GF-D8 (cell line): ENCODE measurements around the gene LRRC42.

Experiments
- DNase-seq: peaks from one replicate; lab custom pipeline; 2025; lab: John Stamatoyannopoulos, UW

Gene LRRC42, protein sequence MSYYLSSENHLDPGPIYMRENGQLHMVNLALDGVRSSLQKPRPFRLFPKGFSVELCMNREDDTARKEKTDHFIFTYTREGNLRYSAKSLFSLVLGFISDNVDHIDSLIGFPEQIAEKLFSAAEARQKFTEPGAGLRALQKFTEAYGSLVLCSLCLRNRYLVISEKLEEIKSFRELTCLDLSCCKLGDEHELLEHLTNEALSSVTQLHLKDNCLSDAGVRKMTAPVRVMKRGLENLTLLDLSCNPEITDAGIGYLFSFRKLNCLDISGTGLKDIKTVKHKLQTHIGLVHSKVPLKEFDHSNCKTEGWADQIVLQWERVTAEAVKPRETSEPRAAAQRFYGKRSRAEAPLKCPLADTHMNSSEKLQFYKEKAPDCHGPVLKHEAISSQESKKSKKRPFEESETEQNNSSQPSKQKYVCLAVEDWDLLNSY

DNA sequence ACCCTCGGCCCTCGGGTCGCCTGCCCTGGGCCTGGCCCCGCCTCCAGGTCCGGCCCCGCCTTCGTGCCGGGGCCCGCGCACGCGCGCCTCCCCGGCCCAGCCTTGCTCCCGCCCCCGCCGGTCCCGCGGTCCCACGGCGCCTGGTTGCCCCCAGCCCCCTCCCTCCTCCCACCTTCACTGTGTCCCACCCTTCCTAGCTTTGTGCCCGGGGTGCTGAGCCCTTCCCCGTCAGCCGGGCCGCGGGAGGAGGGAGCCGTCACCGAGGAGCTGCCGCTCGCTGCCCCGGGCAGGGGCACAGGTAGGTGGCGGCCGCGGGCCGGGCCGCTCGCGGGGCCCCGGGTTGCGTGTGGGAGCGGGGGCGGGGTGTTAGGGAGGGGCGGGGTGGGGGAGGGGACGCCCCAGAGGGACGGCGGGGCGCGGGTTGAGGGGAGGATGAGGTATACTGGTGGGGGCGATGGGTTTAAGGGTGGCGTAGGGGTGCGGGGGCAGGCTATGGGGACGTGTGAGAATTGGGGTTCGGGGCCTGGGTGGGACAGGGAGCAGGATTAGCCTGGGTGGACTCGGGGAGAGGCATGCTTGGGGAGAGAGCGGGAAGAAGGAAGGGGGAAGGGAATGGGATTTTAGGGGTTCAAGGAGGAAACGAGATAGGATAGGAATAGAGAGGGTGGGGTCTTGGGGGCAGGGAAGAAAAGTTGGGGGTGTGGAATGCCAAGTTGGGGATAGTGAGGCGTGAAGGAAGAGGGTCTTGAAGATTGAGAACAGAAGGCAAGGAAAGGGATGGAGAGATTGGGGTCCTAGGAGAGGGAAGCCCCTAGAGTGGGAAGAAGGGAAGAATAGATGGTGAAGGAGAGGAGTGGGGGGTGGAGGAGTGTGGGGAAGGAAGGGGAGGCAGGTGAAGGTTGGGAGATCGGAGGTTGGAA lies at the start of gene LRRC42:
Gene LRRC42 (plus strand): TSS at position 99 of the 920 bp plus-strand sequence. CDS start 5,650 bp downstream, outside the sequence.
- no peak for DNase-seq

DNA sequence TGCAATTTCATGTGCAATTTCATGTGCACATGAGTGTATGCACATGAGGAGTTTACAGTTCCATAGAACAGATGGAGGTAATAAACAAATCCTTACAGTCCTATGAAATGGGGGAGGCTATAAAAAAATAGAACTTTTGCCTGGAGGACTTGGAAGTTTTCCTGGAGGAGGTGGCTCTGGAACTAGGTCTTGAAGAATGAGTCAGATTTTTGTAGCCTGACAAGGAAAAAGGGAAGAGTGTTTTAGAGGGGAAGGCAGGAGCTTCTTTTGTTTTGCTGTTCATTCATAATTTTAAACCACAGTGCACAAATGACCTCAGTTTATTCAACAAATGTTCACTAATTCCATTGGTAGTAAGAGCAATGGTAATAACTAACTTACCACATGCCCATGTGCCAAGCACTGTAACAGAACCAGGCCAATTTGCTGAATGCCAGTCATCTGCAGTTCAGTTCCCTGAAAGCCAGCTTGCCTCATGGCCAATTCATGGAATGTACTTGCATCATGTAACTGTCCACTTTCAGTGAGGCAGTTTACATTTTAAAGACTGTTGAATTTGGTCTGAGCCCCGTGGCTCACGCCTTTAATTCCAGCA lies 49.4 kb upstream of the LRRC42 start:
- peak; percentile 54 for DNase-seq

DNA sequence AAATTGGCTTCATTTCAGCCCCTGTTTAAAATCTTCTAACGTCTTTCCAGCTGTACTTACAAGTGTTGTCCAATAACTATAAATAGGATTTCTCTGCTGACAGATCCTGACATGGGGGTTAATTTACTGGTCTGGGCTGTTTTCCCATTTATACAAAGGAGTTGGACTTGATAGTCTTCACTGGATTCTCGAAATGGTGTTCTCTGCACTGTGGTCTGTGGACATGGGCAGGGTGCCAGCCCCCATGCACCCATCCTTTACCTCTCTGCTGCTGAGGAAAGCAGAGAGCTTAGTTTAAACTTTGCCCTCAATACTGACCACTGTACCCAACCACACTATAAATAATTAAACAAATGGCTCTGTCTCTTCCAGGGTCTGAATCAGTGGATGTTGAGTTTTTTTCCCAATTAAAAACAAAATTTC lies 46.9 kb upstream of the LRRC42 start:
- DNase-seq, result no peak

DNA sequence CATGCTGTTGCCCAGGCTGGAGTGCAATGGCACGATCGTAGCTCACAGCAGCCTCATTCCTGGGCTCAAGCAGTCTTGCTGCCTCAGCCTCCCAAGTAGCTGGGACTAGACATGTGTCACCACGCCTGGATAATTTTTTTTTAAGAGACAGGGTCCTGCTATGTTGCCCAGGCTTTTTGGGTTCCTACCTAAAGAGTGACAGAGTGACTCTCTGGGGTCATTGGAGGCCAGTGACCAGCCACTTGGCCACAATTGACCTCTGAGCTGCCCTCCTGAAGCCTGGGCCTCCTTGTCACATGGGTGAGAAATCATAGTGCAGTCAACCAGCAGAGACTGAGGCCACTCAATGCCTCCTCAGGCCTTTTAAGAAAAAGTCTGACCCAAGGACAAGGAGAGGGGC lies 46.4 kb upstream of the LRRC42 start:
- no peak for DNase-seq

DNA sequence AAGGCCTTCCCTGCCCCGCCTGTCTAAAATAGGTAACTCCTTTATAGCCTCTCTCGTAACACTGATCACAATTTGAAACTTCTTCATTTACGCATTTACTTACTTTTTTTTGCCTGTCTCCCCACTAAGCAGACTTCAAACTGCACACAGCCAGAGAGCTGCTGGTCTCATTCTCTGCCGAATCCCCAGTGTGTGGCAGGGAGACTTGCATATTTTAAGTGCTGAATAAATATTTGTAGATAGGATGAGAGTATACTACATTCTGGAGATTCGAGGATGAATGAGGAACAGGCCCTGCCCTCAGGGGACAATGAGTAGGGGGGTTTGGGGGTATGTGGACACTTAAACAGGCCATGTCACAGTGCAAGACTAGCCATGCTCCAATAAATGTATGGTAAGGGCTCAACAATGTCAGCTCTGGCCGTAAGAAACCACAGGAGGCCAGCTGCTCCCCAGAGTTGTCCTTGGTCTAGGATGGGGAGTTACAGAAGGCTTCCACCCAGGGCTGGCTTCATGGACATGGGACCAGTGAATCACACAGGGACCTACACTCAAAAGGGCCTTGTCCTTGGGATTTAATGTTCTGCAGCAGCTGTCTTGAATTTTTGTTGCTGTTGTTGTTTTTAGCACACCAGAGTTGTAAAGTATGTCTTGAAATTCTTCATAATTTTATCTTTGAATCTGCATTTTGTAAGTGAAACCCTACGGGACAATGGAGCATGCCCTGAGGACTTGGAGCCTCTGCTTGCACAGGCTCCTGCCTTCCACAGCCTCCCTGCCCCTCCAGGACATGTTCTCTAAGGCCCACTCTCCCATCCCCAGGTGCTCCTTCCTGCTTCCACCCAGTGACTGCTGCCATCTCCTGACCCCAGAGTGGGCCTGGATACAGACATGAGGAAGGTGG lies 43.7 kb upstream of the LRRC42 start:
- DNase-seq, result no peak

DNA sequence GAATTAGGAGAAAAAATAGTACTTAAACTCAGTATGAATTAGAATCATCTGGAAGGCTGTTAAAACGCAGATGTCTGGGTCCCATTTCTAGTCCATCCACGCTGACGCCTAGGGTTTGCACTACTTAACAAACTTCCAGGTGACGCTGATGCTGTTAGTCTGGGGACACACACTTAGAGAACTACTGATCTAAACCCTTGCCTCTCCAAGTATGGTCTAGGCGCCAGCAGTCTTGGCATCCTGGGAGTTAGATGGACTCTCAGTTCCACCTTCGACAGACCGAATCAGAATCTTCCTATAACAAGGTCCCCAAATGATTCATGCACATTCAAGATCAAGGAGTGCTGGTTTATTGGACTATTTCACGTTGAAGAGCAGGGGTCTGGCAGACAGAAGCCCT lies 40.6 kb upstream of the LRRC42 start:
- DNase-seq, result no peak

DNA sequence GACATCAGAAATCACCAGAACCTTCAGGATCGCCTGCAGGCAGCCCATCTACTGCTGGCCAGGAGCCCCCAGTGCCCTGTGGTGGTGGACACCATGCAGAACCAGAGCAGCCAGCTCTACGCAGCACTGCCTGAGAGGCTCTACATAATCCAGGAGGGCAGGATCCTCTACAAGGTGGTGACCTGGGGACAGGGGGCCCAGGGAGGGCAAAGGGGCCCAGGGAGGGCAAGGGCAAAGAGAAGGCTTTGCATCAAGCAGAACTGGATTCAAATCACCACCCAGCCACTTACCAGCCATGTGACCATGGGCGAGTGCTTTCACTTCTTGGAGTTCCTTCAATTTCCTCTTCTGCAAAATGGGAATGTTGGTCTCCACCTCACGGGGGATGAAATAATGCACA lies 40.0 kb upstream of the LRRC42 start:
- DNase-seq, result no peak

DNA sequence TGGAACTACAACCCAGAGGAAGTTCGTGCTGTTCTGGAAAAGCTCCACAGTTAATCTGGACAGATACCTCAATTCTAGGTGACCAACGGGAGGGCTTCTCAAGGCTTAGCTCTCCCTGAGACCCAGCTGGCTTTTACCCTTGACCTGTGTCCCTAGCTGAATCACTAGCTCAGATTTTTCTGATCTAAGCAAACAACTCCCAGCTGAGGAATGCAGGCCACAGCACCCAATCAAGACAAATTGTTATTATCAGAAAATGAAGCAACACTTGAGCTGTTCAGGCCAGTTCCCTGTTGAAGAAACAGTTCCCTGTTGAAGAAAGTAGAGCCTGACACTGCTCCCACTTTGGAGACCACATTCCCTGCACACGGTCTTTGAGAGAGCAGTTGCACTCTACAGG lies 36.2 kb upstream of the LRRC42 start:
- no peak for DNase-seq

DNA sequence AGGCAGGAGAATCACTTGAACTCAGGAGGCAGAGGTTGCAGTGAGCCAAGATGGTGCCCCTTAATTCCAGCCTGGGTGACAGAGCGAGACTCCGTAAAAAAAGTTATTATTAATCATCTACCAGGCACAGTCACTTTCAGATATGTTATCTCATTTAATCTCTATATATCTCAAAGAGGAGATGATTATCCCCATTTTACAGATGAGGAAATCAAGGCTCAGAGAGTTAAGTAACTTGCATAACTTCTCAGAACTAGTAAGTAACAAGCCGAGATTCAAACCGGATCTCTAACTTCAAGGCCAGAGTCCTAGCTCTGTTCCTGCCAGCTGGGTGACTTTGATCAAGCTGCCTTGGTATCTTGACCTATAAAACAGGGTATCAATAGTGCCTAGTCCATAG lies 34.7 kb upstream of the LRRC42 start:
- DNase-seq, result no peak

DNA sequence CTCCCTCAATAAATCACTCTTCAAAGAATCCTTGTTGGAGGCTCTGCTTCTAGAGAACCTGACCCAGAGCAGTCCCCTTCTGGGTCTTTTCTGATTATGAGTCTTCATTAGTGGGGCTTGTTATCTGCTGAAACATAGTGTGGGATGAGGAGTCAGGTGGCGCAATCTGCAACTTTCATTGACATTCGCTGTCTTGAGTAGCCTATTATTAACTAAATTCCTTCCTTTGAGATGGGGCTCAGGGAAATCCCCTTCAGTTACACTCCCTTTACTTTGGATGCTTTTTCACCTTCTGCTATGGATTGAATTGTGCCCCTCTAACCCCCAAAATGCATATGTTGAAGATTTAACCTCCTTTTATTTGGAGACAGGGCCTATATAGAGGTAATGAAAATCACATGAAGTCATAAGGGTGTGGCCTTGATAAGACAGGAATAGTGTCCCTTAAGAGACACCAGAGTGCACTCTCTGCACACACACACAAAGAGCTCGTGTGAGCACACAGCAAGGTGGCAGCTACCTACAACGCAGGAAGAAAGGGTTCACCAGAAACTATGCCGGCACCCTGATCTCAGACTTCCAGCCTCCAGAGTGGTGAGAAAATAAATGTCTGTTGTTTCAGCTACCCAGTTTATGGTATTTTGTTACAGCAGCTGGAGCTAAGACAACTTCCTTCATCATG lies 32.7 kb upstream of the LRRC42 start:
- no peak for DNase-seq

DNA sequence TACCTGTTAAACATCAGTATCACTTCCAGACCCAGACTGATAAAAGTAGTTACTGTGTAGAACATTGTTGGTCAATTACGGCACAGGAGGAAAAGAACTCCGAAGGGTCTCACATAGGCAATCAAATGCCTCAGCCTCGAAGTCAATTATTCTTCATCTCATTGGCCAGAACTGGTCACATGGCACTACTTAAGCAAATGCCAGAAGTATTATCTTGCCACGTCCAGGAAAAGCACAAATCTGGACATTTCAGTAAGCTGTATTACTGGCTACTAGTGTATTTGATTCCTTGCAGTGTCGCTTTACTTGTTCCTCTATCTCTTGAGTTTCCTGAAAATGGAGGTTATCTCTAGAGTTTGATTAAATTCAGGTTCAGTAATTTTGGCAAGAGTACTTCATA lies 27.8 kb upstream of the LRRC42 start:
- DNase-seq, result no peak

DNA sequence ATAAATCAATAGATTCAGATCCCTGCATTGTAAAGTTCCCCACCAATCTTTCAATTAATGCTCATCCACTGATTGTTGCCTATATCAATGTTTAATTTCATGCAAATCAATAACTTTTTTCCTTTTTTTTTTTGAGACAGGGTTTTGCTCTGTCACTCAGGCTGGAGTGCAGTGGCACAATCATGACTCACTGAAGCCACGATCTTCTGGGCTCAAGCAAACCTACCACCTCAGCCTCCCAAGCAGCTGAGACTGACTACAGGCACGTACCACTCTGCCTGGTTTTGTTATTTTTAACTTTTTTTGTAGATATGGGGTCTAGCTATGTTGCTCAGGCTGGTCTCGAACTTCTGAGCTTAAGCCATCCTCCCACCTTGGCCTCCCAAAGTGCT lies 26.5 kb upstream of the LRRC42 start:
- no peak for DNase-seq

DNA sequence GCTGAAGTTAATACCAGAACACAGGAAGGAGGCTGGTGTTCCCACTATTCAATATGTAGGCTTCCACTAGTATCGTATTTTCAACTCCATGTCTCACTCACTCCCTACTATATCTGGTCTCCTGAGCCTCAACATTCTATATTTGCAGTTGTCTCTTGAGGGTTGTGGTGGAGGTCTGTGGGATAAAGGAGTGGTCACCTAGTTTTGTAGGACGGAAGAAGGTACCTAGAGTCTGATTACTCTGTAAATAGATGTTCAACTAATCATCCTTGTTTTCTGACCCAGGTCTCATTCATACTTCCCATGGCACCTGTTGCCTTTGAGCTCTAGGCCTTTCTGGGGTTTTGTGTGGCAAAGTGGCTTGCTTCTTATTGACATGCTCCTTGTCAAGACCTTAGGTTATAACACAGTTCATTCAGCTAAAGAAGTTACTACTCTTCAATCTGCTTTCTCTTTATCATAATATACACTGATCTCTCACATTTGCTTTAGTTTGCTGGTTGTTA lies 18.7 kb upstream of the LRRC42 start:
- DNase-seq, result no peak

DNA sequence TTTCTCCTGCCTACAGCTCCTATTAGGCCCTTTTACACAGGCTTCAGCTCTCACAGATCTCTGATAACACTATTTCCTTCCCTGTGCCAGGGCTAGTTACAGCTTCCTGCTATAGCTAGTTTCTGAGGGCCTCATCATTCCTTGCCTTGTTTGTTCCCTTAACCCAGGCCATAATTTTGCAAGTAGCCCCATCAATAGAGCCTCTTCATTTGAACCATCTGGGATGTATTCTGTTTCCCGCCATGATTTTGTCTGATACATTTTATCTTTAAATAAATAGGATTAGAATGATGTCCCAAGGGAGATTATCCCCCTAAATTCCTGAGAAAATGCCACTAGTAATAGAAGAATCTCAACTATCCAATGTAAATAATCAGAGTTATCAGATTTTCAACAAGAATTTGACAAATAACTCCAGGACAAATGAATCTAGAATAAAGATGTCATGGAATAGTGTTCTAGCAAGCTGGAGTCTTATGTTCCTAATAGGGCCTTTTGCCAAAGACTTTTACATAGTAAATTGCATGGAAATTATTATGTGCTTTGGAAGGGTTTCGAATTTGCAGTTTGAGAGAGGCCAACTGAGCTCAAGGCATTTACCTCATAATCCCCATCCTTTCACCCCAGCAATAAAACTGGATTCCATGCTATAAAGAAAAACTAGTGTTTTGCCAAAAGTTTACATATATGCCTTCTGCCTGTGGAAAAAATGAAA lies 16.7 kb upstream of the LRRC42 start:
- DNase-seq, result peak; percentile 10

DNA sequence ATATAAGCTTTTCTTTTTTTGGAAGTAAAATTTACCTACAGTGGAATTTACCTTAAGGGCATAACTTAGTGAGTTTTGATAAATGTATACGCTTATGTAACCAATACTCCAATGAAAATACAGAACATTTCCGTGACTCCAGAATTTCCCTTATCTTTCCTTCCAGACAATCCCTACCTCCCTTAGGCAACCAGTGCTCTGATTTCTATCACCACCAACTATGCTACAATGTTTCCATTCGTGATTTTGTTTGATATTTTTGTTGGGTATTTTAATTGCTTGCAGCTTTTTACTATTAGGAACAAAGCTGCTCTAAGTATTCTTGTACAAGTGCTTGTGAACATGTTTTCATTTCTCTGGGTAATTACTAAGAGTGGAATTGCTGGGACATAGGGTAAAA lies 15.2 kb upstream of the LRRC42 start:
- DNase-seq, result no peak

DNA sequence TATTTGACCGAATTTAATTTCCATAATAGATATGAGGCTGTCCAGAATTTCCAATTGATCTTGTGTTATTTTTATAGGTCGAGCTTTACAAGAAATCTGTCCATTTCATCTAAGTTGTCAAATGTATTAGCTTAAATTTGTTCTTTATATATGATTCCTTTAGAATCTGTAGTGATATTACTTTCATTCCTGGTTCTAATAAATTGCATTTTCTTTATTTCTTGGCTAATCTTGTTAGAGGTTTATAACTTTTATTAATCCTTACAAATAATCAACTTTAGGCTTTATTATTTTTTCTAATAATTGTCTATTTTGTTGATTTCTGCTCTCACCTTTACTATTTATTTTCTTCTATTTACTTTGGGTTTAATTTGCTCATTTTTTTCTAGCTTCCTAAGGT lies 14.6 kb upstream of the LRRC42 start:
- no peak for DNase-seq

DNA sequence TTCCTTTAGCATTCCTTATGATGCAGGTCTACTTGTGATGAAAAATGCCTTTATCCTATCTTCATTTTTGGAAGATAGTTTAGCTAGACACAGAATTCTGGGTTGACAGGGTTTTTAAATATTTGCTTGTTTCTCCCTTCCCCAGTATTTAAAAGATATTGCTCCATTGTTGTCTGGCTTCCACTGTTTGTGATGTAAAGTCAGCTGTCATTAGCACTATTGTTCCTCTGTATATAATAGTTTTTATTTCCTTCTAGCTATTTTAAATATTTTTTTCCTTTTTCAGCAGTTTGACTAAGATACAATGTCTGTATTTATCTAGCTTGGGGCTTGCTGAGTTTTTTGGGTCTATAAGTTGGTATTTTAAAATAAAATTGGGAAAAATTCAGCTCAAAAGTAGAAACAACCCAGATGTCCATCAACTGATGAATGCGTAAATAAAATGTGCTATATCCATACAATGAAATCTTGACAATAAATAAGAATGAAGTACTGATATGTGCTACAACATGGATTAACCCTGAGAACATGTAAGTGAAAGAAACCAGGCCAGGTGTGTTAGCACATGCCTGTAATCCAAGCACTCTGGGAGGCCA lies 11.9 kb upstream of the LRRC42 start:
- DNase-seq, result no peak

DNA sequence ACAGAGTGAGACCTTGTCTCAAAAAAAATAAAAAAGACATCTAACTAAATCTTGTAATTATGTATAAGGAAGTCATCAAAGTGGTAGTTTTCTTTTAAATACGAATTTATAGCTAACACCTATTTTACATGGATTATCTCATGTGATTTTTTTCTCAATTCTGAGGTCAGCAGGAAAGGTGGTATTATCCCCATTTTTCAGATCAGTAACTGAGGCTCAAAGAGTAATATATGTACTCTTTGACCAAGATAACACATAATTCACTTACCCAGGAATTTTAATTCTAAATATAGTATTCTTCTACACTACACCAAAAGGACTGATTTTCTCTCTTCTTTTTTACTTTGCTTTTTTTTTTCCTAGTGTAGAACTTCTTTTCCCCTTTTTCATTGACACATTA lies 9.7 kb upstream of the LRRC42 start:
- no peak for DNase-seq

DNA sequence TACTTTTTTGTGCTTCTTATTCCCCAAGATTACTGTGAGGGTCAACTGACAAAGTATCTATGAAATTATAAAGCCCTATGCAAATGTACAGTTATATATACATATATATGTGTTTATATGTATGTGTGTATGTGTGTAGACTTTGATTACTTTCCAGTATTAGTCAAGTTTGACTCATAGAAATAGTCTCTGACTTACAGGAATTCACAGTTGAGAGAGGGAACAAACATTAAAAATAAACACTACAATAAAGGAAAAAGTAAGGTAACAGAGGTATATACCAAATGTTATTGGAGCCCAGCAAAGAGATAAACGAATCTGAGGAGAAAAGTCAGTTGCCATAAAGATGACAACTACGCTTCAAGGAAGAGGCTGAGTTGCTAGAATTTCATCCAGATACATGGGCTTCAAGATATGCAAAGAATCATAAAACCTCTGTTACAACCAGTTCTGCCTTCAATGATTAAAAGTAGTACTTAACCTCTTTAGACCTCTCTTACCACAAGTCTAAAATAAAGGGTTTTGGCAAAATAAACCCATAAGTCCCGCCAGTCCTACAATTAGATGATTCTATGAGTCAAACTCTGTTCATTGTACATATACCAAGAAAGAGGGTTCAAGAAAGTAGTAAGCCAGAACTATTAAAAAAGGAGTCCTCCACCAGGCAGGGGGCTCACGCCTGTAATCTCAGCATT lies 7.9 kb upstream of the LRRC42 start:
- no peak for DNase-seq
